Tibial nerve (tissue), 4 donors: ENCODE data around the gene ATP8B1.

Source experiments
- EP300 ChIP-seq, 2 donors: sonication (generic); formaldehyde crosslinking; IDR thresholded peaks; one replicate each; pipeline ENCODE4 v1.6.1; 2017; ENCODE audit warnings: antibody characterized with exemption in 2 of 2, mild to moderate bottlenecking in 1 of 2
- TF ChIP-seq, protein P1 (sequence below), 5 experiments: fragments of 200-600 bp in 3 of 5; fragments of 450-650 bp in 2 of 5; sonication (generic) in 3 of 5; IDR thresholded peaks; one replicate each; pipeline ENCODE4 v1.5.1; 2016 to 2019; ENCODE audit warnings: antibody characterized with exemption in 5 of 5, mild to moderate bottlenecking in 3 of 5, moderate library complexity in 2 of 5

DNA sequence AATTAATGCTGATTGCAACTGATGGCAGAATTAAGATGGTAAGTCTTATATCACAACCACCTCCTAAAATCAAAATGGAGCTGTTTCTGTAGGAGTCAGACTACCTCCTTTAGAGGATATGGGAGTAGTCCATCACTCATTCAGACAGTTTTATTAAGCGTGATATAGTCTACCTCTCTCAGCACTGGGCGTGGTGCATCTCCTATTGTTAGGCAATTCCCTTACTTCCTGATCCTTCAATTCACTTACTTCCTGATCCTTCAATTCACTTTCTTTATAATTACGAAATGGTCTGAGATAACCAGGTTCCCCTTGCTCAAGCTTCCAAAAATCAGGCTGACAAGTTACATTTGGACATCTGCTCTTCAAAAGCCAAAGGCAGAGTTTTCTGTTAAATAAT is 31.9 kb downstream of the ATP8B1 start:
- no peak for TF ChIP-seq EP300 (IDR thresholded peaks at IDR 0.05)
- TF ChIP-seq, protein P1, sequence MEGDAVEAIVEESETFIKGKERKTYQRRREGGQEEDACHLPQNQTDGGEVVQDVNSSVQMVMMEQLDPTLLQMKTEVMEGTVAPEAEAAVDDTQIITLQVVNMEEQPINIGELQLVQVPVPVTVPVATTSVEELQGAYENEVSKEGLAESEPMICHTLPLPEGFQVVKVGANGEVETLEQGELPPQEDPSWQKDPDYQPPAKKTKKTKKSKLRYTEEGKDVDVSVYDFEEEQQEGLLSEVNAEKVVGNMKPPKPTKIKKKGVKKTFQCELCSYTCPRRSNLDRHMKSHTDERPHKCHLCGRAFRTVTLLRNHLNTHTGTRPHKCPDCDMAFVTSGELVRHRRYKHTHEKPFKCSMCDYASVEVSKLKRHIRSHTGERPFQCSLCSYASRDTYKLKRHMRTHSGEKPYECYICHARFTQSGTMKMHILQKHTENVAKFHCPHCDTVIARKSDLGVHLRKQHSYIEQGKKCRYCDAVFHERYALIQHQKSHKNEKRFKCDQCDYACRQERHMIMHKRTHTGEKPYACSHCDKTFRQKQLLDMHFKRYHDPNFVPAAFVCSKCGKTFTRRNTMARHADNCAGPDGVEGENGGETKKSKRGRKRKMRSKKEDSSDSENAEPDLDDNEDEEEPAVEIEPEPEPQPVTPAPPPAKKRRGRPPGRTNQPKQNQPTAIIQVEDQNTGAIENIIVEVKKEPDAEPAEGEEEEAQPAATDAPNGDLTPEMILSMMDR (IDR thresholded peaks at IDR 0.05): no peak
